ENCODE measurements around the gene SEZ6.
A peak's percentile ranks its signal among the peaks of the same experiment; 100 is the strongest.
"Not testable (repeated sequence)": the region's sequence is repeated elsewhere in the genome, so short reads cannot be mapped to it uniquely, and the experiment has no call there.

Gene SEZ6

GRCh38 chr17:28934508-28934907 lies 71.3 kb downstream of the SEZ6 start:
- not testable (repeated sequence) for H3K27me3 ChIP-seq (ENCODE audit: control insufficient read depth in 1 of 2, insufficient read depth in 2 of 2, low read length in 2 of 2); H3K36me3 ChIP-seq (ENCODE audit: control insufficient read depth in 2 of 2, insufficient read depth in 2 of 2, low read length in 2 of 2); H3K4me3 ChIP-seq (ENCODE audit: low read length in 2 of 2); H3K9me3 ChIP-seq (ENCODE audit: control insufficient read depth in 2 of 2, low read length in 2 of 2); H3K9ac ChIP-seq (ENCODE audit: low read length in 2 of 2); H3K27ac ChIP-seq (ENCODE audit: low read length)
- peaks cover 25% of the 10 kb centered on the region for H3K4me1 ChIP-seq (ENCODE audit: control insufficient read depth, insufficient read depth, low read length)

GRCh38 chr17:28929787-28930186 lies 76.0 kb downstream of the SEZ6 start:
- Histone ChIP-seq H3K27me3 (ENCODE audit: control insufficient read depth in 1 of 2, insufficient read depth in 2 of 2, low read length in 2 of 2) (no peaks in the 10 kb centered on the region), H3K9ac (ENCODE audit: low read length in 2 of 2) (no peak overlapping the region), H3K27ac (ENCODE audit: low read length) (no peak overlapping the region), H3K4me1 (ENCODE audit: control insufficient read depth, insufficient read depth, low read length) (peaks cover 8% of the 10 kb centered on the region), H3K36me3 (ENCODE audit: control insufficient read depth in 2 of 2, insufficient read depth in 2 of 2, low read length in 2 of 2) (peaks cover 5 to 12% of the 10 kb centered on the region in 2 donors), H3K9me3 (ENCODE audit: control insufficient read depth in 2 of 2, low read length in 2 of 2) (no peaks in the 10 kb centered on the region), H3K4me3 (ENCODE audit: low read length in 2 of 2) (no peak overlapping the region)

GRCh38 chr17:28928061-28928460 lies 77.8 kb downstream of the SEZ6 start:
- Histone ChIP-seq H3K27me3 (ENCODE audit: control insufficient read depth in 1 of 2, insufficient read depth in 2 of 2, low read length in 2 of 2) (no peaks in the 10 kb centered on the region), H3K27ac (ENCODE audit: low read length) (no peak overlapping the region), H3K36me3 (ENCODE audit: control insufficient read depth in 2 of 2, insufficient read depth in 2 of 2, low read length in 2 of 2) (peaks cover 8 to 20% of the 10 kb centered on the region in 2 donors)

GRCh38 chr17:28926786-28927185 lies 79.0 kb downstream of the SEZ6 start:
- no peak overlapping the region for H3K9ac ChIP-seq (ENCODE audit: low read length in 2 of 2)
- H3K27me3 ChIP-seq (ENCODE audit: control insufficient read depth in 1 of 2, insufficient read depth in 2 of 2, low read length in 2 of 2), result no peaks in the 10 kb centered on the region

More at GRCh38 chr17:28928061-28928460, 77.8 kb downstream of the SEZ6 start:
- no peaks in the 10 kb centered on the region for H3K9me3 ChIP-seq (ENCODE audit: control insufficient read depth in 2 of 2, low read length in 2 of 2)
- H3K4me3 ChIP-seq (ENCODE audit: low read length in 2 of 2), result no peak overlapping the region
- peaks cover 8% of the 10 kb centered on the region for H3K4me1 ChIP-seq (ENCODE audit: control insufficient read depth, insufficient read depth, low read length)
- no peak overlapping the region for H3K9ac ChIP-seq (ENCODE audit: low read length in 2 of 2)

GRCh38 chr17:28926366-28926765 lies 79.5 kb downstream of the SEZ6 start:
- H3K4me1 ChIP-seq (ENCODE audit: control insufficient read depth, insufficient read depth, low read length), result peaks cover 5% of the 10 kb centered on the region
- H3K27ac ChIP-seq (ENCODE audit: low read length), result no peak overlapping the region
- no peaks in the 10 kb centered on the region for H3K27me3 ChIP-seq (ENCODE audit: control insufficient read depth in 1 of 2, insufficient read depth in 2 of 2, low read length in 2 of 2)
- no peak overlapping the region for H3K9ac ChIP-seq (ENCODE audit: low read length in 2 of 2)
- H3K4me3 ChIP-seq (ENCODE audit: low read length in 2 of 2), result no peak overlapping the region
- peaks cover 17 to 31% of the 10 kb centered on the region in 2 donors for H3K36me3 ChIP-seq (ENCODE audit: control insufficient read depth in 2 of 2, insufficient read depth in 2 of 2, low read length in 2 of 2)
- H3K9me3 ChIP-seq (ENCODE audit: control insufficient read depth in 2 of 2, low read length in 2 of 2), result no peaks in the 10 kb centered on the region

More at GRCh38 chr17:28926786-28927185, 79.0 kb downstream of the SEZ6 start:
- no peak overlapping the region for H3K4me3 ChIP-seq (ENCODE audit: low read length in 2 of 2)
- peaks cover 5% of the 10 kb centered on the region for H3K4me1 ChIP-seq (ENCODE audit: control insufficient read depth, insufficient read depth, low read length)
- H3K27ac ChIP-seq (ENCODE audit: low read length), result no peak overlapping the region
- peaks cover 13 to 29% of the 10 kb centered on the region in 2 donors for H3K36me3 ChIP-seq (ENCODE audit: control insufficient read depth in 2 of 2, insufficient read depth in 2 of 2, low read length in 2 of 2)
- no peaks in the 10 kb centered on the region for H3K9me3 ChIP-seq (ENCODE audit: control insufficient read depth in 2 of 2, low read length in 2 of 2)

GRCh38 chr17:28925912-28926365 lies 79.9 kb downstream of the SEZ6 start:
- peaks cover 5% of the 10 kb centered on the region for H3K4me1 ChIP-seq (ENCODE audit: control insufficient read depth, insufficient read depth, low read length)
- H3K36me3 ChIP-seq (ENCODE audit: control insufficient read depth in 2 of 2, insufficient read depth in 2 of 2, low read length in 2 of 2), result peaks cover 21 to 35% of the 10 kb centered on the region in 2 donors
- no peaks in the 10 kb centered on the region for H3K9me3 ChIP-seq (ENCODE audit: control insufficient read depth in 2 of 2, low read length in 2 of 2)
- H3K27ac ChIP-seq (ENCODE audit: low read length), result no peak overlapping the region
- no peak overlapping the region for H3K9ac ChIP-seq (ENCODE audit: low read length in 2 of 2)
- H3K4me3 ChIP-seq (ENCODE audit: low read length in 2 of 2), result no peak overlapping the region
- H3K27me3 ChIP-seq (ENCODE audit: control insufficient read depth in 1 of 2, insufficient read depth in 2 of 2, low read length in 2 of 2), result no peaks in the 10 kb centered on the region

GRCh38 chr17:28920201-28920600 lies 85.6 kb downstream of the SEZ6 start:
- Histone ChIP-seq H3K4me3 (ENCODE audit: low read length in 2 of 2) (no peak overlapping the region), H3K9me3 (ENCODE audit: control insufficient read depth in 2 of 2, low read length in 2 of 2) (no peaks in the 10 kb centered on the region), H3K9ac (ENCODE audit: low read length in 2 of 2) (no peak overlapping the region), H3K27me3 (ENCODE audit: control insufficient read depth in 1 of 2, insufficient read depth in 2 of 2, low read length in 2 of 2) (no peaks in the 10 kb centered on the region), H3K27ac (ENCODE audit: low read length) (no peak overlapping the region), H3K36me3 (ENCODE audit: control insufficient read depth in 2 of 2, insufficient read depth in 2 of 2, low read length in 2 of 2) (peaks cover 48 to 69% of the 10 kb centered on the region in 2 donors), H3K4me1 (ENCODE audit: control insufficient read depth, insufficient read depth, low read length) (peaks cover 3% of the 10 kb centered on the region)

GRCh38 chr17:28918295-28918694 lies 87.5 kb downstream of the SEZ6 start:
- Histone ChIP-seq H3K27me3 (ENCODE audit: control insufficient read depth in 1 of 2, insufficient read depth in 2 of 2, low read length in 2 of 2) (no peaks in the 10 kb centered on the region), H3K9ac (ENCODE audit: low read length in 2 of 2) (no peak overlapping the region), H3K9me3 (ENCODE audit: control insufficient read depth in 2 of 2, low read length in 2 of 2) (no peaks in the 10 kb centered on the region), H3K27ac (ENCODE audit: low read length) (no peak overlapping the region), H3K36me3 (ENCODE audit: control insufficient read depth in 2 of 2, insufficient read depth in 2 of 2, low read length in 2 of 2) (peaks cover 56 to 70% of the 10 kb centered on the region in 2 donors), H3K4me3 (ENCODE audit: low read length in 2 of 2) (no peak overlapping the region), H3K4me1 (ENCODE audit: control insufficient read depth, insufficient read depth, low read length) (peaks cover 3% of the 10 kb centered on the region)

GRCh38 chr17:28917465-28917864 lies 88.4 kb downstream of the SEZ6 start:
- H3K27ac ChIP-seq (ENCODE audit: low read length), result peak overlapping the region; percentile 41
- no peaks in the 10 kb centered on the region for H3K27me3 ChIP-seq (ENCODE audit: control insufficient read depth in 1 of 2, insufficient read depth in 2 of 2, low read length in 2 of 2)
- H3K9me3 ChIP-seq (ENCODE audit: control insufficient read depth in 2 of 2, low read length in 2 of 2), result no peaks in the 10 kb centered on the region
- peaks cover 3% of the 10 kb centered on the region for H3K4me1 ChIP-seq (ENCODE audit: control insufficient read depth, insufficient read depth, low read length)
- H3K36me3 ChIP-seq (ENCODE audit: control insufficient read depth in 2 of 2, insufficient read depth in 2 of 2, low read length in 2 of 2), result peaks cover 63 to 75% of the 10 kb centered on the region in 2 donors
- H3K9ac ChIP-seq (ENCODE audit: low read length in 2 of 2), result peak overlapping the region in 1 of 2 donors; percentile 13
- H3K4me3 ChIP-seq (ENCODE audit: low read length in 2 of 2), result no peak overlapping the region

GRCh38 chr17:28917029-28917428 lies 88.8 kb downstream of the SEZ6 start:
- Histone ChIP-seq H3K4me3 (ENCODE audit: low read length in 2 of 2) (no peak overlapping the region), H3K4me1 (ENCODE audit: control insufficient read depth, insufficient read depth, low read length) (peaks cover 3% of the 10 kb centered on the region), H3K27ac (ENCODE audit: low read length) (peak overlapping the region; percentile 41), H3K9ac (ENCODE audit: low read length in 2 of 2) (no peak overlapping the region), H3K9me3 (ENCODE audit: control insufficient read depth in 2 of 2, low read length in 2 of 2) (no peaks in the 10 kb centered on the region), H3K36me3 (ENCODE audit: control insufficient read depth in 2 of 2, insufficient read depth in 2 of 2, low read length in 2 of 2) (peaks cover 66 to 75% of the 10 kb centered on the region in 2 donors), H3K27me3 (ENCODE audit: control insufficient read depth in 1 of 2, insufficient read depth in 2 of 2, low read length in 2 of 2) (no peaks in the 10 kb centered on the region)

- Histone ChIP-seq H3K27ac (ENCODE audit: low read length) (no peak overlapping the region), H3K36me3 (ENCODE audit: control insufficient read depth in 2 of 2, insufficient read depth in 2 of 2, low read length in 2 of 2) (peaks cover 67 to 78% of the 10 kb centered on the region in 2 donors), H3K9ac (ENCODE audit: low read length in 2 of 2) (no peak overlapping the region), H3K27me3 (ENCODE audit: control insufficient read depth in 1 of 2, insufficient read depth in 2 of 2, low read length in 2 of 2) (no peaks in the 10 kb centered on the region), H3K9me3 (ENCODE audit: control insufficient read depth in 2 of 2, low read length in 2 of 2) (no peaks in the 10 kb centered on the region), H3K4me3 (ENCODE audit: low read length in 2 of 2) (no peak overlapping the region), H3K4me1 (ENCODE audit: control insufficient read depth, insufficient read depth, low read length) (peaks cover 3% of the 10 kb centered on the region)
Observed at GRCh38 chr17:28916302-28916934, 89.4 kb downstream of the SEZ6 start.

Measured in stomach smooth muscle (tissue), 2 donors.